ENCODE measurements around the gene LRP1. TPM values are rescaled to one million over a fixed set of nuclear protein-coding genes. Genes with fewer than 3 reads are reported as not detected.

Gene LRP1
- total and polyA plus RNA-seq, 2 of the 13 experiments (the other 11 are each of a cell fraction or from before 2014, with no cell fraction given) = 14.7 to 30.8 TPM

- ChIA-PET CTCF (ENCODE audit: low intra/inter-chr PET ratio, low total read pairs) (no interaction called here), POLR2A (interaction anchor here (1.0 to 11.4 kb wide), 2 partner anchors 22 to 51 kb away, joined by 3 to 827 read pairs; partner anchors contain the start of gene LRP1)
- DNase-seq (ENCODE audit: low spot score) = no peak
- H2AFZ ChIP-seq (ENCODE audit: low read length) = no peak overlapping the region
- peaks cover 3% of the 10 kb centered on the region for H3K79me2 ChIP-seq (ENCODE audit: insufficient read depth, low read length)
- no peak for ATAC-seq
- WGBS (ENCODE audit: low lambda C conversion rate) = 92% methylated on average over 1 of the region's 1 CpG
- peaks cover 72% of the 10 kb centered on the region for H3K4me1 ChIP-seq (ENCODE audit: insufficient read depth, low read length)
- no peak for TF ChIP-seq KLF13 (CRISPR knock-in tag; IDR thresholded peaks at IDR 0.05)
- TF ChIP-seq TBX2 (CRISPR knock-in tag; IDR thresholded peaks at IDR 0.05; ENCODE audit: borderline replicate concordance) = no peak
- no peak for TF ChIP-seq ELF4 (CRISPR knock-in tag; IDR thresholded peaks at IDR 0.05; ENCODE audit: borderline replicate concordance)
- TF ChIP-seq ZC3H13 (CRISPR knock-in tag; IDR thresholded peaks at IDR 0.05) = no peak
- TF ChIP-seq SMAD1 (CRISPR knock-in tag; IDR thresholded peaks at IDR 0.05; ENCODE audit: borderline replicate concordance, low read depth) = no peak
- no peak for TF ChIP-seq ZNF432 (CRISPR knock-in tag; IDR thresholded peaks at IDR 0.05; ENCODE audit: borderline replicate concordance)
- TF ChIP-seq BCLAF1 (IDR thresholded peaks at IDR 0.05) = no peak
- no peak for TF ChIP-seq UBTF (CRISPR knock-in tag; IDR thresholded peaks at IDR 0.05)
- TF ChIP-seq MAFK (conservative IDR thresholded peaks at IDR 0.05 in 1 of 2, IDR thresholded peaks at IDR 0.05 in 1 of 2; ENCODE audit: low read length in 2 of 2) = no peak
- TF ChIP-seq ZNF691 (CRISPR knock-in tag; IDR thresholded peaks at IDR 0.05; ENCODE audit: borderline replicate concordance, low read depth) = no peak
- no peak for TF ChIP-seq ZGPAT (CRISPR knock-in tag; IDR thresholded peaks at IDR 0.05)
- TF ChIP-seq FOXK1 (CRISPR knock-in tag; IDR thresholded peaks at IDR 0.05; ENCODE audit: borderline replicate concordance, low read depth) = no peak
- no TSS peak for BruUV-seq (replicated peaks)
- H3K36me3 ChIP-seq (replicated peaks in 1 of 2; ENCODE audit: control insufficient read depth in 1 of 2, insufficient read depth in 2 of 2, low read length in 2 of 2) = peaks cover 38 to 50% of the 10 kb centered on the region in 2 experiments
- no peaks in the 10 kb centered on the region for H3K9me3 ChIP-seq (ENCODE audit: low read length)
- no peak overlapping the region for H3K27ac ChIP-seq (ENCODE audit: extremely low read length, insufficient read depth, low read length)
- intact Hi-C loops (cut with micrococcal nuclease; ENCODE audit: unreplicated experiment) (no loop called here), in situ Hi-C loops (cut with HindIII; ENCODE audit: extremely low pct_ligation_motif_present, low pct_unique_long_range_greater_than_20kb) (no loop called here)
- no peak overlapping the region for H3K9ac ChIP-seq (ENCODE audit: insufficient read depth, low read depth, low read length)
- H4K20me1 ChIP-seq (ENCODE audit: insufficient read depth, low read length) = no peaks in the 10 kb centered on the region; the same call in 1 of the 2 replicates
- H3K4me2 ChIP-seq (ENCODE audit: low read depth, low read length) = no peak overlapping the region
- no peaks in the 10 kb centered on the region for H3K27me3 ChIP-seq (ENCODE audit: control insufficient read depth in 1 of 2, insufficient read depth in 2 of 2, low read length in 2 of 2)
- no peak overlapping the region for H3K4me3 ChIP-seq (replicated peaks in 1 of 3; ENCODE audit: insufficient read depth in 1 of 3, low read depth in 2 of 3, low read length in 3 of 3)
- no peak for FAIRE-seq
Observed at GRCh38 chr12:57153415-57153997, 25.2 kb downstream of the LRP1 start.

Data from HepG2 (cell line).